WI38 (cell line): Measurements from ENCODE around the gene OPN5.
A peak's percentile ranks its signal among the peaks of the same experiment; 100 is the strongest.

Source experiments
- H3K4me3 ChIP-seq: 2 replicates; pipeline ENCODE4 v1.5.1; 2011; ENCODE audit warnings: low read depth, mild to moderate bottlenecking, control low read depth, low read length
- CTCF ChIP-seq: IDR thresholded peaks from 2 replicates; pipeline ENCODE4 v1.5.1; 2012; ENCODE audit warnings: low read depth, mild to moderate bottlenecking, control low read depth, low read length

The OPN5 gene

GRCh38 chr6:47787620-47788497 lies 6.0 kb downstream of the OPN5 start:
- H3K4me3 ChIP-seq, result no peak overlapping the region
- peak; percentile 82 for TF ChIP-seq CTCF

GRCh38 chr6:47788498-47788884 lies 6.7 kb downstream of the OPN5 start:
- H3K4me3 ChIP-seq, result no peak overlapping the region
- TF ChIP-seq CTCF, result no peak

GRCh38 chr6:47789553-47789952 lies 7.7 kb downstream of the OPN5 start:
- H3K4me3 ChIP-seq, result no peak overlapping the region
- no peak for TF ChIP-seq CTCF

- TF ChIP-seq CTCF, result no peak
- H3K4me3 ChIP-seq, result no peak overlapping the region
These were observed 10.4 kb downstream of the OPN5 start for GRCh38 chr6:47792216-47792733.

- H3K4me3 ChIP-seq, result no peak overlapping the region
- no peak for TF ChIP-seq CTCF
These were observed 12.8 kb downstream of the OPN5 start for GRCh38 chr6:47794577-47795135.

- no peak for TF ChIP-seq CTCF
- H3K4me3 ChIP-seq, result no peak overlapping the region
These were observed 20.2 kb downstream of the OPN5 start for GRCh38 chr6:47801984-47802383.

- no peak for TF ChIP-seq CTCF
These were observed 23.0 kb downstream of the OPN5 start for GRCh38 chr6:47804821-47805220.

More at GRCh38 chr6:47804821-47805220, 23.0 kb downstream of the OPN5 start:
- H3K4me3 ChIP-seq, result no peak overlapping the region
